Stimulated activated memory B cell treated with anti-CD40 and anti-IgM and Interleukin-4, amounts not matched to agents 10 μg/mL and 1 μg/mL and 100 μg/mL, for 72 hours (primary cell): ENCODE data around the gene MSRB2.

Experiments
- ATAC-seq: fragments of 150-1000 bp; cut with Tn5 transposase; 2 replicates; pipeline ENCODE4 v1.10.0; 2021
- H3K27ac Mint-ChIP-seq: one replicate; pipeline ENCODE4 v1.8.0; 2022; ENCODE audit warnings: mild to moderate bottlenecking, mixed read lengths
- H3K27me3 Mint-ChIP-seq: one replicate; pipeline ENCODE4 v1.8.0; 2022; ENCODE audit warnings: mixed read lengths
- H3K36me3 Mint-ChIP-seq: one replicate; pipeline ENCODE4 v1.8.0; 2022; ENCODE audit warnings: mixed read lengths
- H3K4me1 Mint-ChIP-seq: one replicate; pipeline ENCODE4 v1.8.0; 2022; ENCODE audit warnings: mixed read lengths
- H3K4me3 Mint-ChIP-seq: one replicate; pipeline ENCODE4 v1.8.0; 2022; ENCODE audit warnings: mild to moderate bottlenecking, moderate library complexity, mixed read lengths
- H3K9me3 Mint-ChIP-seq: one replicate; pipeline ENCODE4 v1.8.0; 2022; ENCODE audit warnings: mixed read lengths

The MSRB2 gene

GRCh38 chr10:23158370-23158769 is 63.0 kb downstream of the MSRB2 start:
- H3K27me3 Mint-ChIP-seq: peaks cover 54% of the 10 kb centered on the region
- H3K4me1 Mint-ChIP-seq: peaks cover 15% of the 10 kb centered on the region
- H3K27ac Mint-ChIP-seq: no peak overlapping the region
- ATAC-seq: no peak
- no peak overlapping the region for H3K4me3 Mint-ChIP-seq
- no peaks in the 10 kb centered on the region for H3K36me3 Mint-ChIP-seq
- H3K9me3 Mint-ChIP-seq: no peaks in the 10 kb centered on the region

GRCh38 chr10:23171232-23171876 is 76.0 kb downstream of the MSRB2 start:
- no peaks in the 10 kb centered on the region for H3K36me3 Mint-ChIP-seq
- H3K9me3 Mint-ChIP-seq: no peaks in the 10 kb centered on the region
- H3K27ac Mint-ChIP-seq: no peak overlapping the region
- no peak overlapping the region for H3K4me3 Mint-ChIP-seq
- no peak for ATAC-seq
- H3K27me3 Mint-ChIP-seq: peaks cover 71% of the 10 kb centered on the region
- H3K4me1 Mint-ChIP-seq: peaks cover 10% of the 10 kb centered on the region
